ENCODE data around the gene GRIN2A. TPM values are rescaled to one million over a fixed set of nuclear protein-coding genes. Genes with fewer than 3 reads are reported as not detected.

GRIN2A gene
- total and polyA plus RNA-seq, 2 of the 8 experiments (the other 6 are each of a cell fraction or from before 2014, with no cell fraction given) = 0.18 to 1.8 TPM

DNA sequence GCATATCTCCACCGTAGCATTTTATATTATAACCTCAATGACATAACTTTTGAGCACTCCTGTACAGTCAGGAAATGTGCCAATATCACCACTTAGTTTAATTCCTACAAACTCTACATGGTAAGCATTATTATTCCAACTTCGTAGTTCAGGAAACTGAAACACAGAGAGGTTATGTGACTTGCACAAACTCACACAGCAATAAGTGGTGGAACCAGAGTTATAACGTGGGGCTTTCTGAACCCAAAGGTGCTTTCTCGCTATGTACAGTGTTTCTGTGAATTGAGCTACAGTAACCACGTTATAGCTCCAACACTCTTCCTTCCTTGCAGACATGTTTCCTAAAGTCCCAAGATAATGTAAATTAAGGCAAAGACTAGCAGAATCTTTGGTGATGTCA is 330.2 kb downstream of the GRIN2A start:
- H2BK20ac ChIP-seq (ENCODE audit: low read length) = no peak overlapping the region
- TF ChIP-seq BRCA1 (IDR thresholded peaks at IDR 0.05; ENCODE audit: low read depth, low read length) = no peak
- TF ChIP-seq, protein P1, sequence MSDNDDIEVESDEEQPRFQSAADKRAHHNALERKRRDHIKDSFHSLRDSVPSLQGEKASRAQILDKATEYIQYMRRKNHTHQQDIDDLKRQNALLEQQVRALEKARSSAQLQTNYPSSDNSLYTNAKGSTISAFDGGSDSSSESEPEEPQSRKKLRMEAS (IDR thresholded peaks at IDR 0.05) = no peak
- TF ChIP-seq KDM1A (IDR thresholded peaks at IDR 0.05; ENCODE audit: borderline replicate concordance, low read length) = no peak
- TF ChIP-seq EZH2 (IDR thresholded peaks at IDR 0.05; ENCODE audit: low read depth, low read length, severe bottlenecking) = no peak
- TF ChIP-seq CBX8 (IDR thresholded peaks at IDR 0.05; ENCODE audit: borderline replicate concordance, low read depth, low read length) = no peak
- TF ChIP-seq RBBP5 (IDR thresholded peaks at IDR 0.05; ENCODE audit: borderline replicate concordance, low read depth, low read length) = no peak
- no peak for TF ChIP-seq USF2 (IDR thresholded peaks at IDR 0.05; ENCODE audit: low read length)
- no peak for TF ChIP-seq NRF1 (IDR thresholded peaks at IDR 0.05; ENCODE audit: low read depth, low read length)
- TF ChIP-seq, protein P2, sequence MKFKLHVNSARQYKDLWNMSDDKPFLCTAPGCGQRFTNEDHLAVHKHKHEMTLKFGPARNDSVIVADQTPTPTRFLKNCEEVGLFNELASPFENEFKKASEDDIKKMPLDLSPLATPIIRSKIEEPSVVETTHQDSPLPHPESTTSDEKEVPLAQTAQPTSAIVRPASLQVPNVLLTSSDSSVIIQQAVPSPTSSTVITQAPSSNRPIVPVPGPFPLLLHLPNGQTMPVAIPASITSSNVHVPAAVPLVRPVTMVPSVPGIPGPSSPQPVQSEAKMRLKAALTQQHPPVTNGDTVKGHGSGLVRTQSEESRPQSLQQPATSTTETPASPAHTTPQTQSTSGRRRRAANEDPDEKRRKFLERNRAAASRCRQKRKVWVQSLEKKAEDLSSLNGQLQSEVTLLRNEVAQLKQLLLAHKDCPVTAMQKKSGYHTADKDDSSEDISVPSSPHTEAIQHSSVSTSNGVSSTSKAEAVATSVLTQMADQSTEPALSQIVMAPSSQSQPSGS (IDR thresholded peaks at IDR 0.05; ENCODE audit: low read length) = no peak
- TF ChIP-seq CBX5 (IDR thresholded peaks at IDR 0.05; ENCODE audit: low read depth, low read length) = no peak
- no peak for TF ChIP-seq PHF8 (conservative IDR thresholded peaks at IDR 0.05; ENCODE audit: low read depth, low read length)

More for the DNA sequence above, 330.2 kb downstream of the GRIN2A start:
- H3K27ac ChIP-seq (ENCODE audit: low read depth, low read length) = no peak overlapping the region
- H4K8ac ChIP-seq (ENCODE audit: extremely low read depth, insufficient read depth, low read length) = no peak overlapping the region
- H3K9ac ChIP-seq (replicated peaks in 1 of 4; ENCODE audit: extremely low read depth in 1 of 4, low read depth in 3 of 4, low read length in 3 of 4) = no peak overlapping the region
- no peak overlapping the region for H3K4ac ChIP-seq (replicated peaks; ENCODE audit: insufficient read length, low read depth, low read length)
- H3K4me3 ChIP-seq (ENCODE audit: extremely low read depth in 1 of 4, insufficient read depth in 2 of 4, low read depth in 3 of 4, low read length in 4 of 4) = no peak overlapping the region
- no peaks in the 10 kb centered on the region for H3K79me2 ChIP-seq (ENCODE audit: control insufficient read depth in 1 of 2, insufficient read depth in 2 of 2, low read length in 2 of 2)
- ChIA-PET CTCF (ENCODE audit: partially characterized antibody) (interaction anchor here (1.1 kb wide), 1 partner anchor 162 kb away, joined by 3 read pairs; no protein-coding TSS in a partner anchor), POLR2A (ENCODE audit: partially characterized antibody) (no interaction called here)
- H2BK12ac ChIP-seq (ENCODE audit: low read depth, low read length) = no peak overlapping the region
- no peak overlapping the region for H3K4me2 ChIP-seq (ENCODE audit: insufficient read depth in 1 of 2, low read depth in 2 of 2, low read length in 2 of 2)
- H3K14ac ChIP-seq (ENCODE audit: insufficient read length) = no peak overlapping the region
- H2AFZ ChIP-seq (ENCODE audit: low read length) = no peak overlapping the region
- H4K91ac ChIP-seq (replicated peaks; ENCODE audit: insufficient read length, low read length) = no peak overlapping the region
- H2BK5ac ChIP-seq (ENCODE audit: low read depth, low read length) = no peak overlapping the region
- no peak overlapping the region for H3K56ac ChIP-seq (replicated peaks; ENCODE audit: insufficient read length, low read depth, low read length)
- no peak overlapping the region for H4K5ac ChIP-seq (ENCODE audit: insufficient read length, low read depth, low read length)
- 92% methylated on average over 5 of the region's 5 CpGs; no CpG with 5 or more reads in 1 of the 2 experiments for WGBS, 2 experiments (ENCODE audit: extremely low coverage in 1 of 2, insufficient coverage in 1 of 2, insufficient read length in 1 of 2, insufficient replicate concordance in 2 of 2, low coverage in 1 of 2, low lambda C conversion rate in 2 of 2, missing lambda C conversion rate in 1 of 2)
- H3K18ac ChIP-seq (ENCODE audit: extremely low read depth, low read length) = no peak overlapping the region
- DNase-seq (ENCODE audit: low read depth in 1 of 2, low spot score in 2 of 2) (no peak), FAIRE-seq (no peak)
- H4K20me1 ChIP-seq (replicated peaks in 1 of 2; ENCODE audit: control insufficient read depth in 1 of 2, insufficient read depth in 2 of 2, low read length in 2 of 2) = no peaks in the 10 kb centered on the region
- peaks cover 0 to 2% of the 10 kb centered on the region in 2 experiments; a peak in 1 of 4 replicates for H3K9me3 ChIP-seq (ENCODE audit: insufficient read depth in 2 of 2, low read depth in 1 of 2, low read length in 1 of 2)
- H3K4me1 ChIP-seq (replicated peaks in 1 of 4; ENCODE audit: control insufficient read depth in 3 of 4, insufficient read depth in 4 of 4, low read length in 3 of 4) = no peaks in the 10 kb centered on the region; a peak in 1 of 7 replicates
- no peaks in the 10 kb centered on the region for H3K27me3 ChIP-seq (replicated peaks in 1 of 4; ENCODE audit: control insufficient read depth in 3 of 4, extremely low read depth in 1 of 4, insufficient read depth in 3 of 4, low read length in 3 of 4)
- no peaks in the 10 kb centered on the region for H3K36me3 ChIP-seq (ENCODE audit: control insufficient read depth in 2 of 4, insufficient read depth in 4 of 4, low read length in 3 of 4)
- no peak overlapping the region for H2AK5ac ChIP-seq (ENCODE audit: low read depth, low read length)
- no peak overlapping the region for H2BK15ac ChIP-seq (ENCODE audit: low read length)
- no peaks in the 10 kb centered on the region for H3K23me2 ChIP-seq (ENCODE audit: low read depth, low read length)
- no peak overlapping the region for H2BK120ac ChIP-seq (replicated peaks; ENCODE audit: low read depth, low read length)
- no peak overlapping the region for H3K23ac ChIP-seq (ENCODE audit: insufficient read length)
- no peaks in the 10 kb centered on the region for H3K79me1 ChIP-seq (ENCODE audit: low read depth, low read length)
